Measurements from ENCODE around the gene CDK3. TPM values are rescaled to one million over a fixed set of nuclear protein-coding genes. Genes with fewer than 3 reads are reported as not detected.
A peak's percentile ranks its signal among the peaks of the same experiment; 100 is the strongest.

CDK3 gene
- total RNA-seq, 1 donor from 2014 or later, result 0.17 TPM

DNA sequence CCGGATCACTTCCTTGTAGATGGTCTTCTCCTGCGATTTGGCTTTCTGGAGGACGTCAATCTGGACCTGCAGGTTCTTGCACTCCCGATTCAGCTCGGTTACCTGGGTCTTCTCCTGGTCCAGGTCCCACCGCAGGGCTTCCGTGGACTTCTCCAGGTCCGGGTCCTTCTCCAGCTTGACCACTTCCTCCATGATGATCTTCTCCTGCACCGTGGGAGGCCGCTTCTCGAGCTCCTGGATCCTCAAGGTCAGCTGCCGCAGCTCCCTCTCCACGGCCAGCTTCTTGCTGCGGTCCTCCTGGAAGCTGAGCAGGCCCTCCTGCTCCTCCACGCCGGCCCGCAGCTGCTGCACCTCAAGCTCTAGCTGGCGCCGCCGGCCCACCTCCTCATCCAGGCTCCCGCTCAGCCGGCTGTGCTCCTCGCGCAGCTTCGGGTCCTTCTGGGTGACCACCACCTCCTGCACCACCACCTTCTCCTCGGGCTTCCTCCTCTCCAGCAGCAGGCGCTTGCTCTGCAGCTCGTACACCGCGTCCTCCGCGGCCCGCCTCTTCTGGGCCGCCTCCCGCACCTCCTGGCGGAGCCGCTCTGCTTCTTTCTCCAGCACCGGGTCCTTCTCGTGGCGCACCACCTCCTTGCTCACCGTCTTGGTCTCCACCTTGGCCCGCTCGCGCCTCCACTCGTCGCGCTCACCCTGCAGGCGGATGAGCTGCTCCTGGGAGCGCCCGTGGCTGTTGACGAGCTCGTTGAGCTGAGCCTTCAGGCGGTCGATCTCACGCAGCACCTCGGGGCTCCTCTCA, 8.2 kb downstream of the CDK3 start:
- TF ChIP-seq, protein P1, sequence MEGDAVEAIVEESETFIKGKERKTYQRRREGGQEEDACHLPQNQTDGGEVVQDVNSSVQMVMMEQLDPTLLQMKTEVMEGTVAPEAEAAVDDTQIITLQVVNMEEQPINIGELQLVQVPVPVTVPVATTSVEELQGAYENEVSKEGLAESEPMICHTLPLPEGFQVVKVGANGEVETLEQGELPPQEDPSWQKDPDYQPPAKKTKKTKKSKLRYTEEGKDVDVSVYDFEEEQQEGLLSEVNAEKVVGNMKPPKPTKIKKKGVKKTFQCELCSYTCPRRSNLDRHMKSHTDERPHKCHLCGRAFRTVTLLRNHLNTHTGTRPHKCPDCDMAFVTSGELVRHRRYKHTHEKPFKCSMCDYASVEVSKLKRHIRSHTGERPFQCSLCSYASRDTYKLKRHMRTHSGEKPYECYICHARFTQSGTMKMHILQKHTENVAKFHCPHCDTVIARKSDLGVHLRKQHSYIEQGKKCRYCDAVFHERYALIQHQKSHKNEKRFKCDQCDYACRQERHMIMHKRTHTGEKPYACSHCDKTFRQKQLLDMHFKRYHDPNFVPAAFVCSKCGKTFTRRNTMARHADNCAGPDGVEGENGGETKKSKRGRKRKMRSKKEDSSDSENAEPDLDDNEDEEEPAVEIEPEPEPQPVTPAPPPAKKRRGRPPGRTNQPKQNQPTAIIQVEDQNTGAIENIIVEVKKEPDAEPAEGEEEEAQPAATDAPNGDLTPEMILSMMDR (conservative IDR thresholded peaks at IDR 0.05; ENCODE audit: low read depth, low read length), result no peak
- H3K4me3 ChIP-seq (ENCODE audit: low read depth, low read length), result no peak overlapping the region
- DNase-seq (ENCODE audit: low read depth), result no peak

DNA sequence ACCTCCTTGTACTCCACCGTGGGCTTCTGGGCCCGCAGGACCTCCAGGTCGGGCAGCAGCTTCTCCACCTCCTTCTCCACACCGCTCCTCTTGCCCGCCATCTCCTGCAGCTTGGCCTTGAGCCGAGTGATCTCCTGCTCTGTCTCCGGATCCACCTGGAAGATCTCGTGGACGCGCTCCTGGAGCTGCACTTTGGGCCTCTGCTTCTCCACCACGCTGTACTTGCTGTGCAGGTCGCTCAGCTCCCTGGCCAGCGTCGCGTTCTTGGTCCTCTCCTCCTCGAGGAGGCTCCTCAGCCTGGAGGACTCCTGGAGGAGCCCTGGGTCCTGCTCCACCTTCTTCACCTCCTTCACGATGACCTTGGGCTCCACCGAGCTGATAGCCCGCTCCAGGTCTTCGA, 8.8 kb downstream of the CDK3 start:
- TF ChIP-seq, protein P1 (conservative IDR thresholded peaks at IDR 0.05; ENCODE audit: low read depth, low read length), result no peak
- DNase-seq (ENCODE audit: low read depth), result no peak
- no peak overlapping the region for H3K4me3 ChIP-seq (ENCODE audit: low read depth, low read length)

DNA sequence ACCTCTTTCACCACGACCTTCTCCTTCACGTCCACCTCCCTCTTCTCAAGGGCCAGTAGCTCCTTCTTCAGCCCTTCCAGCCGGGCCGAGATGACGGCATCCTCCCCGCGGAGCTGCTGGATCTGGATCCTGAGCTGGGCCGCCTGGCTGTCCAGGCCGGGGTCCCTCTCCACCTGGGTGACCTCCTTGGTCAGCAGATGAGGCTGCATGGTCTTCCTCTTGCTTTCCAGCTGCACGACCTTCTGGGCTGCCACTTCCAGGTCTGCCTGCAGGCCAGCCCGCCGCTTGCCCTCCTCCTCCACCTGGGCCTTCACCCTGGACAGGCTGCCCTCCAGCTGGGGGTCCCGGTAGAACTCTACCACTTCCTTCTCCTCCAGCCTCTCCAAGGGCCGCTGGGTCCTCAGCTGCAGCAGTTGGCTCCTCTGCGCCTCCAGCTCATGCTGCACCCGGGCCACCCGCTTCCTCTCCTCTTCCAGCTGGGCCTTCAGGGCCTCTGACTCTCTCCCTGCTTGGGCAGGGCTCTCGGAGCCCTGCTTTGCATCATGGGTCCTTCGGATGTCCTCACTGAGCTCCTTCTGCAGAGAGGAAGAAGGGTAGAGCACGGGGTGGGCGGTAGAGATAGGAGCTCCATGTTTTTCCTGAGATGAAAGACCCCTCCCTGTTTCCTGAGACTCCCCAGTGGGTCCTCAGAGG, 9.5 kb downstream of the CDK3 start:
- no peak for DNase-seq (ENCODE audit: low read depth)
- TF ChIP-seq, protein P1 (conservative IDR thresholded peaks at IDR 0.05; ENCODE audit: low read depth, low read length), result no peak

DNA sequence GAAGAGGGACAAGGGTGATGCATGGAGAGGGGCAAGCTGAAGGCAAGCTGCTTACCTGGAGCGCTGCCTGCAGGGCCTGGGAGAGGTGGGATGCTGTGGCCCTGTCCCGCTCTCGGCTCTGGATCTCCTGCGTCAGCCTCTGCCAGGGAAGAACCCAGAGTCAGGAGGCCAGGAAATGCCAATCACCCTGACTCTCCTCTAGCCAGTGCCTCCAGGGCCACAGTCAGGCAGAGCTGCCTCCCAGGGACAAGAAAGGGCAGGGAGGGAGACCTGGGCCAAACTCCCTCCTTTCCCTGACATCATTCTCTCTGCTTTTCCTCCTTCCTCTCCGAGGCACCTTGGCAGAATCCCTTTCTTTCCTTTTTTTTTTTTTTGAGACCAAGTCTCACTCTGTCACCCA, 11.3 kb downstream of the CDK3 start:
- H3K4me3 ChIP-seq (ENCODE audit: low read depth, low read length), result no peak overlapping the region
- TF ChIP-seq, protein P1 (conservative IDR thresholded peaks at IDR 0.05; ENCODE audit: low read depth, low read length), result no peak
- no peak for DNase-seq (ENCODE audit: low read depth)

More for the DNA sequence above, 9.5 kb downstream of the CDK3 start:
- H3K4me3 ChIP-seq (ENCODE audit: low read depth, low read length), result no peak overlapping the region

DNA sequence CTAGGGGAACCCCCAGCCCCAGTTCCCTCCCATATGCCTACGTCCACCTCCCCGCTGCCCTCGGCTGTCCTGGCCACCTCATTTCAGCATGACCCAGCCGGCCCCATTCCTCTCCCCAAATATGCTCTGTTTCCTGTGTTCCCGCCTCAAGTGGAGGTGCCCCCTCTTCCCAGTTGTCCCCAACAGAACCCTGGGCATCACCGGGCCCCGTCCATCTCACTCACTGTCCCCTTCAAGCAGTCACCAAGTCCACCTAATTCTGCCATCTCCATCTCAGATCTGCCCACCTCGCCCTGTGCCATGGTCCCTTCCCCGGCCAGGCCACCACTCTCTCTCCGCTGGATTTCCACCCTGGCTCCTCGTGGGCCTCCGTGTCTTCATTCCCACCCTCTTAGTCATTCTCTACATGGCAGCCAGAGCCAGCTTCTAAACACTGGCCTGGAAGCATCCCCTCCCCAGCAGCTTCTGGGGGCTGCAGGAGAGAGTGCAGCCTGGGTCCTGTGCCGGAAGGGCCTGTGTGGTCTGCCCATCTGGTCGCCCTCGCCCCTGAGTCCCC, 12.8 kb downstream of the CDK3 start:
- TF ChIP-seq, protein P1 (conservative IDR thresholded peaks at IDR 0.05; ENCODE audit: low read depth, low read length), result no peak
- no peak for DNase-seq (ENCODE audit: low read depth)
- no peak overlapping the region for H3K4me3 ChIP-seq (ENCODE audit: low read depth, low read length)

DNA sequence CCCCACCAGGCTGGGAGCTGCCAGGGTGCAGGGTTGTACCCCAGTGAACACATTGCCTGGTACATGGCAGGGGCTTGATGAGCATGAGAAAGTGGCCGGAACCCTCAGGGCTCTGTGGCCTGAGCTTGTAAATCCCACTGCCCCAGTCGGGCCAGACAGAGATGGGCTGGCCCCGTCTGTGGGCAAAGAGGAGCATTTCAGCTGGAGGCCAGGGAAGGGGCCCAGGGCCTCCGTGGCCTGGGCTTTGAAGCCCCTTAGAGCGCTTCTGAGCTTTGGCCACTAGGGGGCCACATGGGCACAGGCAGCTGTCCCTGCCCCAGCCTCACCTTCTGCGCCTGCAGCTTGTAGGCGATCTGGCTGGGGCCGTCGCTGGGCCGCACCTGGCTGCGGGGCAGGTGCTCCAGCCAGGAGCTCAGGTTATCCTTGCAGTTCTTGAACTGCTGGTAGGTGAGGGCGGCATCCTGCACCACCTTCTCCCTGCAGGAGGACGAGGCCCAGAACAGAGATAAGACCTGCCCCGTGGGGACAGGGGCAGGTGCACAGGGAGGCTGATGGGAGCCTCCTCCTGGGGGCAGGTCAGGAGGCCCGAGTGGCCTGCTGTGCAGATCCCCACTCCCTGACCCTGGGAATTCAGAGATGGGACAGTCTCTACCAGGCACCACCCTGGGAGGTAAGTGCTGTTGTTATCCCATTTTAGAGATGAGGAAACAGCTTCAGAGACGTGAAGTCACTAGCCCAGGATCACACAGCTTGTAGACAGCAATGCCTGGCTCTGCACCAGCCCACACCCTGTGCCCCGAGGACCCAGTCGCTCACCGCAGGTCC, 13.7 kb downstream of the CDK3 start:
- TF ChIP-seq, protein P1 (conservative IDR thresholded peaks at IDR 0.05; ENCODE audit: low read depth, low read length), result peak; percentile 85
- no peak overlapping the region for H3K4me3 ChIP-seq (ENCODE audit: low read depth, low read length)
- no peak for DNase-seq (ENCODE audit: low read depth)
